Cardiac muscle cell (in vitro differentiated cells and primary cell): Measurements from ENCODE around the gene FGF4. TPM values are rescaled to one million over a fixed set of nuclear protein-coding genes. Genes with fewer than 3 reads are reported as not detected.

ENCODE experiments used
- DNase-seq, 2 donors: peaks; one replicate each; pipeline versions ENCODE4 v3.0.0 to v3.0.0-alpha.2; 2010 to 2017; ENCODE audit warnings: low read depth in 1 of 2, low spot score in 1 of 2
- H3K27ac ChIP-seq: fragments of 200-600 bp; sonication (generic); 2 replicates; pipeline ENCODE4 v1.5.1; 2016
- H3K27me3 ChIP-seq: fragments of 200-600 bp; sonication (generic); 2 replicates; pipeline ENCODE4 v1.6.0; 2016; ENCODE audit warnings: control low read depth
- H3K36me3 ChIP-seq: fragments of 200-600 bp; sonication (generic); 2 replicates; pipeline ENCODE4 v1.5.1; 2016; ENCODE audit warnings: control low read depth
- H3K4me1 ChIP-seq: fragments of 200-600 bp; sonication (generic); 2 replicates; pipeline ENCODE4 v1.8.1; 2017; ENCODE audit warnings: low read depth, mild to moderate bottlenecking, mixed run types
- H3K4me3 ChIP-seq: fragments of 200-600 bp; sonication (generic); 2 replicates; pipeline ENCODE4 v1.5.1; 2016; ENCODE audit warnings: mild to moderate bottlenecking
- H3K9me3 ChIP-seq: fragments of 200-600 bp; sonication (generic); 2 replicates; pipeline ENCODE4 v1.5.1; 2017; ENCODE audit warnings: low read depth, mild to moderate bottlenecking, control low read depth
- CTCF ChIP-seq: IDR thresholded peaks from 2 replicates; pipeline ENCODE4 v1.5.1; 2012; ENCODE audit warnings: low read depth, mild to moderate bottlenecking, low read length
- polyA plus RNA-seq: library from polyadenylated mRNA; unstranded; fragments of >200 nt; fragmentation: Nextera tagmentation; extraction: Ambion mirVana; gene quantifications from 2 replicates; pipeline ENCODE4 v1.2.1, GENCODE V29; 2016
- total RNA-seq: library from RNA; depleted of rRNA; stranded (reverse); fragments of >200 nt; gene quantifications from 2 replicates; pipeline ENCODE4 v1.2.3, GENCODE V29; 2016

Gene FGF4
- total and polyA plus RNA-seq, 2 experiments from 2014 or later = not detected

DNA sequence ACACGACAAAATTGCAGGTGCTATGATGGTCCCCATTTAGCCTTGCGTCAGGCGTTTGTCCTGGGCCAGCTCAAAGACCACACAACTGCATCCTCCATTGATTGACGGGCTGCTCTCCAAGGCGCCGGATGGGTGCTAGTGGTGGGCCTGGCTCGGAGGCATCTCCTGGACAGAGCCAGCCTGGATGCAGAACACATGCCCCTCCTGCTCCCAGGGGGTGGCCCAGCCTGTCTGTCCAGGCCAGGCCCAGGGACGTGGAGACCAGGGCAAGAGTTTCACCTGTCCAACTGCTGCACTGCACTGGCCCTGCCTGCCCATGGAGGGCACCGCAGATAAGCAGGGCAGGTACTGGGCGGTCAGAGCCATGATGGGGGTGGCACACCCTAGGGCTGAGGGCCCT, 47.9 kb downstream of the FGF4 start:
- Histone ChIP-seq H3K27me3 (no peaks in the 10 kb centered on the region), H3K9me3 (no peaks in the 10 kb centered on the region), H3K36me3 (no peaks in the 10 kb centered on the region), H3K27ac (no peak overlapping the region), H3K4me3 (no peak overlapping the region), H3K4me1 (no peaks in the 10 kb centered on the region)
- no peak for TF ChIP-seq CTCF
- no peak for DNase-seq

DNA sequence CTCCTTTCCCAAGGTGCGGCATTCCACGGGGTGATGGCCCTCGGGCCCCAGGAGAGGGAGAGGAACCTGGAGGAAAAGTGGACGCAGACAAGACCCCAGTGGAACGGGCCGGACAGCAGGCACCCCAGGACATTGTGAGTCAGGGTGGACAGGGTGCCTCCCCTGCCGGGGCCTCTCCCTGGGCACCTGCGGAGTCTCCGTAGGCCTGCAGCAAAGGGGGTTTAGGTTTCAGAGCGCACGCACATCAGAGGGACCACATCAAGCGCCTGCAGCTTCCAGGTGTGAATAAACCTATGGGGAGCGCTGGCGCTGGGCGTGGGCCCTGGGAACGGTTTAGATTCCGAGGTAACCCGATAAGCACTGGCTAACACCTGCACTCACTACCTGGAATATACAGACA, 48.7 kb downstream of the FGF4 start:
- no peak for DNase-seq
- Histone ChIP-seq H3K9me3 (no peaks in the 10 kb centered on the region), H3K4me3 (no peak overlapping the region), H3K4me1 (no peaks in the 10 kb centered on the region), H3K36me3 (no peaks in the 10 kb centered on the region), H3K27ac (no peak overlapping the region), H3K27me3 (no peaks in the 10 kb centered on the region)
- TF ChIP-seq CTCF = no peak

GRCh38 chr11:69726019-69726418, 49.1 kb downstream of the FGF4 start:
- Histone ChIP-seq H3K4me1 (no peaks in the 10 kb centered on the region), H3K36me3 (no peaks in the 10 kb centered on the region), H3K27me3 (no peaks in the 10 kb centered on the region), H3K9me3 (no peaks in the 10 kb centered on the region), H3K27ac (no peak overlapping the region), H3K4me3 (no peak overlapping the region)
- no peak for DNase-seq
- no peak for TF ChIP-seq CTCF

DNA sequence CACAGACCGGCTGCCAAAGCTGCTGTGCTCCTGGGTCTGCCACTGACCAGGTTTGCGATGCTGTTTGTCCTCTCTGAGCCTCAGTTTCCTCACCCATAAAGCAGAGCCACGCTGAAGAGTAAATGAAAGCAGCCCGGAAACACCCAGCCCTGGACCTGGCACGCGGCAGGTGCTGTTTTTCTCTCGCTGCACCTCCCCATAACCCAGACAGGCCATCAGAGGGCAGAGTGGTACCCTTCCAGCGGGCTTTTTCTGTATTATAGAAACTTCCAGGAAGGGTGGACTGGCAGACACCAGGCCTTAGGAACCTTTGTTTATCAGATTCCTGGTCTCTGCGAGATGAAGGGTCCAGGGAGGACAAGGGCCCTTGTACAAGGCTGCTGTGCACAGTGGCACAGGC, 53.4 kb downstream of the FGF4 start:
- Histone ChIP-seq H3K27ac (no peak overlapping the region), H3K36me3 (no peaks in the 10 kb centered on the region), H3K4me1 (no peaks in the 10 kb centered on the region), H3K4me3 (no peak overlapping the region), H3K27me3 (peaks cover 20% of the 10 kb centered on the region), H3K9me3 (no peaks in the 10 kb centered on the region)
- DNase-seq = no peak
- TF ChIP-seq CTCF = peak; percentile 33

- H3K36me3 ChIP-seq = no peaks in the 10 kb centered on the region
- TF ChIP-seq CTCF = no peak
- H3K27ac ChIP-seq = no peak overlapping the region
- H3K27me3 ChIP-seq = peaks cover 22% of the 10 kb centered on the region
- H3K9me3 ChIP-seq = no peaks in the 10 kb centered on the region
- H3K4me1 ChIP-seq = no peaks in the 10 kb centered on the region
- H3K4me3 ChIP-seq = no peak overlapping the region
- DNase-seq = no peak
These were observed 54.0 kb downstream of the FGF4 start for GRCh38 chr11:69721106-69721505.

Other genes starting within 250 kb of the FGF4 start
- gene CCND1, start 134.2 kb downstream of the FGF4 start, total RNA-seq = 29.2 and 36.5 TPM in 2 replicates
- 20.1 and 41.6 TPM in 2 replicates for gene CCND1, start 134.2 kb downstream of the FGF4 start, polyA plus RNA-seq
- gene LTO1, start 100.0 kb downstream of the FGF4 start, total RNA-seq = 20.2 and 26.2 TPM in 2 replicates
- gene LTO1, start 100.0 kb downstream of the FGF4 start, polyA plus RNA-seq = 23.0 and 31.7 TPM in 2 replicates
- not detected in 2 replicates for gene FGF19, start 71.3 kb downstream of the FGF4 start, total RNA-seq
- gene FGF19, start 71.3 kb downstream of the FGF4 start, polyA plus RNA-seq = not detected in 2 replicates
- gene FGF3, start 44.1 kb upstream of the FGF4 start, total RNA-seq = 0.77 TPM in 1 of 2 replicates, not detected in the other
- gene FGF3, start 44.1 kb upstream of the FGF4 start, polyA plus RNA-seq = not detected in 2 replicates